HG03460 (cell line): ENCODE results near the gene MAGI2.

Source experiments
- ATAC-seq: cut with Tn5 transposase; IDR thresholded peaks from one replicate; pipeline ENCODE4 v1.9.1; 2021; ENCODE audit not compliant: unreplicated experiment

The MAGI2 gene

DNA sequence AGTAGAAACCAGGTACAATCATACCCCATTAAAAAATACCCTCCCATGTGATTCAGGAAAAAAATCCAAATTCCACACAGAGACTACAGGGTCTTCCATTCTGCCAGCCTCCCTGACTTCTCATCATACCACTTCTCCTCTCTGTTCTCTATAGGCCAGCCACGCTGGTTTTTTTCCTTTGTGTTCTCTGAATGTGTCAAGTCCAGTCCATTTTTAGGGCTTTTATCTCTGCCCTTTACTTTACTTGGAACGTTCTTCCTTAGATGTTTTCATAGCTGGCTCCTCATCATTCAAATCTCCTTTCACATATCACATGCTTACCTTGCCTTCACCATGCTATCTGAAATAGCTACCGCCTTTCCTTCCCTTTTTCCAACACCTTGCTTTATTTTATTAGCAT lies 1057.3 kb downstream of the MAGI2 start:
- no peak for ATAC-seq

GRCh38 chr7:78395298-78396036 lies 1058.0 kb downstream of the MAGI2 start:
- no peak for ATAC-seq

DNA sequence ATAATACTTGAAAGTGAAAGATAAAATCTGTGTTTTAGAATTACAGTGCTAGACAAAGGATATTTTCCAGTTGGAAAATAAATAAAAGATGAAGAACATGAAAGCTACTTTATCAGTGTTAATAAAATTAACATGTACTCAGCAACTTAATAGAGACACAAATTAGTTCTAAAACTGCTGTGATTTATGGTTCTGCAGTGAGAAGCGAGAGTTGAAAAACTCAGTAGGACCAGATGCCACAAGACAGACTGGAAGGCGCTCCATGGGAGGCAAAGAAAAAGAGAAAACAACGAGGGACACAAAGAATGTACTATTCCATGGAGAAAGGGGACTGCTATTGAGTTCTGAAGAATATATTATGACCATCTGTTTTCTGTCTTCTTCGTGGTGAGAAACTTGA lies 1064.4 kb downstream of the MAGI2 start:
- ATAC-seq, result no peak

DNA sequence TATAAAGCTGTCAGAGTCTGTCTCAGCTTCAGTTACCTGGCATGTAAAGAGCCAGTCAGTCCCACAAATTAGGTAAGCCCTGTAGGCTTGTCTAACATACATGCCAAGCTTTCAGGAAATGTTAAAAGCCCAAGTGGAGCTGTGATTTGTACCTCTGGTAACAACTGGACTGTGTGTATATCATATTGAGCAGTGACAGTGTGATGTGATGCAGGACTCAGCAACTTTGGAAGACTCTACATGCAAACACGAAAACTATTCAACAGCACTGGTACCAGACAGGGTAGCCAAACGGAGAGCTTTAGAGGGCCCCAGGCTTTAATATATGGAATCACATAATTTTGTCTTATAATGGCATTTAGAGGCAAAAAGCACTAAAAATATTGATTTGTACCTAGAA lies 1066.9 kb downstream of the MAGI2 start:
- ATAC-seq, result no peak

DNA sequence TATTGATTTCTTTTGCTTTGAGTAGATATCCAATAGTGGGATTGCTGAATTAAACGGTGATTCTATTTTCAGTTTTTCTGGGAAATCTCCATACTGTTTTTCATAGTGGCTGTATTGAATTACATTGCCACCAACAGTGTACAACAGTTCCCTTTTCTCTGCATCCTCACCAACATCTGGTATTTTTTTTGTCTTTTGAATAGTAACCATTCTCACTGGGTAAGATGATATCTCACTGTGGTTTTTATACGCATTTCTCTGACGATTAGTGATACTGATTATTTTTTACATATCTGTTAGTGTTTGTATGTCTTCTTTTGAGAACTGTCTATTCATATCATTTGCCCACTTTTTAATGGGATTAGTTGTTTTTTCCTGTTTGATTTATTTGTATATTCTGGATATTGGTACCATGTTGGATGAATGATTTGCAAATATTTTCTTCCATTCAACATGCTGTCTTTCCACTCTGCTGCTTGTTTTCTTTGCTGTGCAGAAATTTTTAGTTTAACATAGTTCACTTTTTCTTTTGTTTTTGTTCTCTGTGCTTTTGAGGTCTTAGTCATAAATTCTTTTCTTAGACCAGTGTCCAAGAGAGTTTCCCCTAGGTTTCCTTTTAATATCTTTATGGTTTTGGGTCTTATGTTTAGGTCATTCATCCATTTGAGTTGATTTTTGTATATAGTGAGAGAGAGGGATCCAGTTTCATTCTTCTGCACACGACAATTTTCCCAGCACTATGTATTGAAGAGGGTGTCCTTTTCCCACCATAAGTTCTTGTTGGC lies 1070.2 kb downstream of the MAGI2 start:
- no peak for ATAC-seq

DNA sequence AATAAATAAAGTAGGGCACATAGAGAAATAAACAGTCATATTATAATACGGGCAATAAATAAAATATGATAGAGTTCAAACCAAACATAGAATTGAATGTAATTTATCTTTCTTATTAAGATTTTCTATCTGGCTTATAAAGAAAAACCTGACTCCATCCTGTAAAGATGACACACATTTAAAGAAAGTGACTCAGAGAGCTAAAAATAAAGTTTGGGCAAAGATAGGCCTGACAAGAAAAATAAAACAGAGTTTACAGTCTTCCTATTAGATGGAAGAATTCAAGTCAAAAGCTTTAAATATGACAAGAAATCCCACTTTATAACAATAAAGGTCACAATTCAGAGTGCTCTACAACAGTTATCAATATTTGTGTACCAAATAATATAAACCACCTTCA lies 1074.3 kb downstream of the MAGI2 start:
- no peak for ATAC-seq

- ATAC-seq, result no peak
Measured at GRCh38 chr7:78377532-78377931, 1075.9 kb downstream of the MAGI2 start.

DNA sequence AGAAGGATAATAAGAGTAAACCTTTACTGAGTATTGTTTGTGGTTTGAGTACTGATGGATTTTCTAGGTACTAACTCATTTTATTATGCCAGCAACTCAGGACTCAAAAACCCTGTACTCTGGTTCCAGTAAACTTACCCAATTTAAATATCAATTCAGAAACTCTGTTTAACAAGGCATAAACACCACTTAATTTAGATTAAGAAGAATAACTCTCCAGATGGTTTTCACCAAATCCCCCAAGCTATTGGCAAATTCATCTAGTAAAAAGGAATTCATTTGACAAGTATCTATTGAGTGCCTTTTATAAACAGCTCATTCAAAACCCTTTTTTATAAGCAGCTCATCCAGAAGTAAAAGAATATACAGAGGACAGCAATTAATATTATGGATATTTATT lies 1082.5 kb downstream of the MAGI2 start:
- no peak for ATAC-seq

DNA sequence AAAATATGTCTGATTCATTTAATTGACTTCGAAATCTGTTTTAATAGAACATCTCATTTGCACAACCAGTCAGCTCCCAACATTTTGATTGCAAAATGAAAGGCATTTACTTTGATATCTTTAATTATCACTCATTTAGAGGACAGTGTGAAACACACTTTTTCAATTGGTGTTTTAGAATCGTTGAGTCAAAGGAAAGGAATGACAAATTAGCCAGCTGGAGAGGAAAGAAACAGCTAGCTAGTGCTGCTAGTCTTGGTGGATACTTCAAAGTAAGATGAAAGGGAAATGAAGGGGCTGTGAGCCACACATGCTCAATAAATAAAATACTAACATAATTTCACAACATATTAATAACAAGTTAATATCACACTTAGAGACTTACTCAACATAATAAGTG lies 1084.7 kb downstream of the MAGI2 start:
- no peak for ATAC-seq

DNA sequence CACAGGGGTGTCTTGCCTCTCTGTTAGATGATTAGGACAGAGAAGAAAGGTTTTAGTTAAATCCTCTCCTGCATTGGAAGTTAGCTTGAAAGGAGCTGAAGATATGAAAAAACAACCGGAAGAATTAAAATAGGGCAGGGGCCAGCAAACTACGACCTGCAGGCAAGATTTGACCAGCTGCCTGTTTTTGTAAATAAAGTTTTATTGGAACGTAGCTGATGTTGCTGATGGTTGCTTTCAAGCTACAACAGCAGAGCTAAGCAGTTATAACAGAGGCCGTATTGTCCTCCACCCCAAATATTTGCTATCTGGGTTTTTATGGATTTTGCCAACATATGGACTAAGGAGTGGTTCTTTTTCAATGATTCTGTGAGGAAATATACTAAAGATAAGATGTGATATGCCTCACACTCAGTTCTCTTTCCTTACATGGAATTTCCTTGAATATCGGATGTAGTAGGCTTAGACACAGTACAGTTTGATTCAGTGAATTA lies 1086.1 kb downstream of the MAGI2 start:
- ATAC-seq, result no peak

DNA sequence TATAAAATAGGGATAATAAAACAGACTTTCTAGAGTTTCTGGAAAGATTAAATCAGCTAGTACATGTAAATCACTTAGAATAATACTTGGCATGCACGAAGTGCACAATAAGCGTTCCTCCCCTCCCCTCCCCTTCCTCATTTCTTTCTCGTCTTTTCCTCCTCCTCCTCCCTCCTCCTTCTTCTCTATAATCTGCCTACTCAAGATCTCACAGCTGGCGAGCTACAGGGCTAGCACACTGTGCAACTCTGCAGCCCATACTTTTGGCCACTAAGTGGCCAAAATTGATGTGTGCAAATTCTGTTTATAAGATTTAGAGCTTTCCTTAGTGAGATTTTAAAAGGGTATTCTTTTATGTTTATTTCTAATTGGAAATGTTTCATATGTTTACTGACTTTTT lies 1089.6 kb downstream of the MAGI2 start:
- no peak for ATAC-seq

GRCh38 chr7:78359836-78360235 lies 1093.6 kb downstream of the MAGI2 start:
- no peak for ATAC-seq

- no peak for ATAC-seq
Measured at GRCh38 chr7:78357709-78358108, 1095.8 kb downstream of the MAGI2 start.

DNA sequence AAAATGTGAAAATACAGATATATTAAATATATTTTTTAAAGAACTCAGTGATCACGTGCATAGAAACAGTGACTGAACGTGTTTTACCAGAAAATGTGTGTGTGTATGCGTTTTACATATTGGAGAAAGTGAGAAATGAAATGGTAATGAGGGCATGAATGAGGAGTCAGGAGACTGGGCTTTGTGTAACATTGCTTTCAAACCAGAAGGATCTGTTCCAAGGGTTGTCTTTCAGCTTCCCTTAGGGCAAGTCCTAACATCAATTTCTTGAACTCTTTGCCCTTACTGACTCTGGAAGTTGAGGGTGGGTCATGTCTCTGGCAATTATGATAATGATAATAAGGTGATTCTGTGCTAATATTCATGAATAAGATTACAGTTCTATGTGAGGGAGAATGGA lies 1097.6 kb downstream of the MAGI2 start:
- ATAC-seq, result no peak

GRCh38 chr7:78350926-78351325 lies 1102.5 kb downstream of the MAGI2 start:
- no peak for ATAC-seq

- no peak for ATAC-seq
Measured at GRCh38 chr7:78350391-78350790, 1103.1 kb downstream of the MAGI2 start.

GRCh38 chr7:78346827-78347226 lies 1106.6 kb downstream of the MAGI2 start:
- no peak for ATAC-seq

DNA sequence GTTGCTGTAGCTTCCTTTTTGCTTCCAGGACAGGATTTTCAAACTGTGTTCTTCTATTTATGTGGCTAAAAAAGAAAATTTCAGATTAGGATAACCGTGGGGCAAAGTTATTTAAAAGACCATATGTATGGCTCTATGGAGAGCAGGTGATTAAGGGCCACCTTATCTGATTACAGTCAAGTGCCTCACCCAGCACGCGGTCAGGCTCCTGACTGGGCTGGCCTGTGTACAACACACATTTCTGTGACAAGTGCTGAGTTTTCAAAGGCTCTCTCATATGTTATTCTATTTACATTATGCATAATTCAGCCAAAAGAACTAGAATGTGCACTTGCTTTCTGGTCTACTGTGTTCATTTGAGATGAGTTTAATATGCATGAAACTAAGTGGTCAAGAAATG lies 1107.5 kb downstream of the MAGI2 start:
- no peak for ATAC-seq

GRCh38 chr7:78345293-78345911 lies 1108.1 kb downstream of the MAGI2 start:
- no peak for ATAC-seq

DNA sequence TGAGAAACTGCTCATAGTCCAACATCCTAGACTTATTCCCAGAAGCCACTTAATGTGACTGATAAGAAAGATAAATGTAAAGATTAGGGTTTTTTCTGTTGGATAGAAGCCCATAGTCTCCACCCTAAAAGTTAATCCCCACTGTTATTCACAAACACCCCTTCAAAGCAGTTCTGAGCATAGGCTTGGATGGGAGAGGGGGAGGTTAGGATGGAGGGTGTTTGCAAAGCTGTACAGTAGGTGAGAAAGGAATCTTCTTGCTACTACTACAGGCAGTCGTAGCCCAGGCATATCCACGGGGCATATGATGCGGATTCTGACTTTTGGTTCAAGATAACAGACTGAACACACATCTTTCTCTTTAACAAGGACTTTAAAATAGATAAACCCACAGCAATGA lies 1119.0 kb downstream of the MAGI2 start:
- no peak for ATAC-seq

- no peak for ATAC-seq
Measured at GRCh38 chr7:78333530-78334425, 1119.7 kb downstream of the MAGI2 start.
